ENCODE measurements around the gene TMEM178A. TPM values are rescaled to one million over a fixed set of nuclear protein-coding genes. Genes with fewer than 3 reads are reported as not detected.

Gene TMEM178A
- total and polyA plus RNA-seq, 7 donors = 0.60 to 6.1 (median 1.8) TPM; not detected in 1

GRCh38 chr2:39645826-39646225 lies 19.9 kb upstream of the TMEM178A start:
- Histone ChIP-seq H3K4me3 (no peak overlapping the region), H3K9me3 (no peaks in the 10 kb centered on the region), H3K27ac (no peak overlapping the region), H3K27me3 (no peaks in the 10 kb centered on the region), H3K36me3 (no peaks in the 10 kb centered on the region), H3K4me1 (peaks cover 0 to 18% (median 14%) of the 10 kb centered on the region in 4 donors)
- no peak for DNase-seq
- intact Hi-C loops (cut with DNase I) = no loop called here
- WGBS, 2 donors = 86 to 95% methylated on average over 2 of the region's 2 CpGs
- TF ChIP-seq CTCF (IDR thresholded peaks at IDR 0.05) = no peak
- TF ChIP-seq POLR2A (IDR thresholded peaks at IDR 0.05) = no peak
- TF ChIP-seq POLR2AphosphoS5 (IDR thresholded peaks at IDR 0.05) = no peak
- no peak for TF ChIP-seq EP300 (IDR thresholded peaks at IDR 0.05)

GRCh38 chr2:39646267-39646666 lies 19.4 kb upstream of the TMEM178A start:
- TF ChIP-seq POLR2A (IDR thresholded peaks at IDR 0.05) = no peak
- TF ChIP-seq EP300 (IDR thresholded peaks at IDR 0.05) = no peak
- no peak for TF ChIP-seq CTCF (IDR thresholded peaks at IDR 0.05)
- TF ChIP-seq POLR2AphosphoS5 (IDR thresholded peaks at IDR 0.05) = no peak
- WGBS, 2 donors = 97 to 98% methylated on average over 1 of the region's 1 CpG
- H3K4me3 ChIP-seq = no peak overlapping the region

DNA sequence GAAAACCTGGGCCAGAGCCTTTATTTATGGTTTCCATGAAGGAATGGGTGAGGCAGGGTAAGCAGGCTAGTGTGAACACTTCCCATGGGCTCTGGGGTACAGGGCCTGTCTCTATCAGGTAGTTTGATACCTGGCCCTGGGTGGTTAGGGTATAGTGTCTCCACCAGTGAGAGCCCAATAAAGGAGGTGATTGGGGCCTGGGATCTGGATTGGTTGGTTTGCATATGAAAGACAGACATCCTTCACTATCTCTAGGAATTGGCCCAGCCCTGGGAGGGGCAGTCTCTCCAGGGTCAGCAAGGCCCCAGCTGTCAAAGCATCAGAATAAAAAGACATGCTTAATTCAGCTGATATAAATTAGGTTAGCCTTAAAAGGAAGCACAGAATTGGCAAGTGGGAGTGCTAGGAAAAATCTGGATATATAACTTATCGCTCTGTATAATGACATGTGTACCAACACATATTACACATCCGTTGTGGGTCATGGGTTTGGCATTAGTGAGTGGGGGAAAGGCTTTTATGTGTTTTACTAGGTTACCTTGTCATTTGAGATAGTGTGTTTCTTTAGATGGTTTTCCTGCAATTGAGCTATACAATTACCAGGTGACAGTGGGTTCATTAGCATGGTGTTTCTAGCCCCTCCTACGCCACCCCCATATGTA lies 18.5 kb upstream of the TMEM178A start:
- Histone ChIP-seq H3K36me3 (no peaks in the 10 kb centered on the region), H3K4me3 (no peak overlapping the region), H3K4me1 (peaks cover 0 to 7% (median 5%) of the 10 kb centered on the region in 4 donors), H3K9me3 (no peaks in the 10 kb centered on the region), H3K27me3 (no peaks in the 10 kb centered on the region), H3K27ac (no peak overlapping the region)
- intact Hi-C loops (cut with DNase I) = no loop called here
- 93 to 97% methylated on average over 3 of the region's 3 CpGs for WGBS, 2 donors
- no peak for DNase-seq
- no peak for TF ChIP-seq EP300 (IDR thresholded peaks at IDR 0.05)
- TF ChIP-seq CTCF (IDR thresholded peaks at IDR 0.05) = no peak
- no peak for TF ChIP-seq POLR2AphosphoS5 (IDR thresholded peaks at IDR 0.05)
- no peak for TF ChIP-seq POLR2A (IDR thresholded peaks at IDR 0.05)

More at GRCh38 chr2:39646267-39646666, 19.4 kb upstream of the TMEM178A start:
- no peaks in the 10 kb centered on the region for H3K27me3 ChIP-seq
- peaks cover 0 to 17% (median 14%) of the 10 kb centered on the region in 4 donors for H3K4me1 ChIP-seq
- no peak overlapping the region for H3K27ac ChIP-seq
- no peaks in the 10 kb centered on the region for H3K9me3 ChIP-seq
- no peaks in the 10 kb centered on the region for H3K36me3 ChIP-seq
- DNase-seq = no peak
- intact Hi-C loops (cut with DNase I) = no loop called here

GRCh38 chr2:39648580-39648979 lies 17.1 kb upstream of the TMEM178A start:
- TF ChIP-seq POLR2A (IDR thresholded peaks at IDR 0.05) (no peak), POLR2AphosphoS5 (IDR thresholded peaks at IDR 0.05) (no peak), EP300 (IDR thresholded peaks at IDR 0.05) (no peak), CTCF (IDR thresholded peaks at IDR 0.05) (no peak)
- H3K9me3 ChIP-seq = no peaks in the 10 kb centered on the region
- no peak for DNase-seq
- H3K4me1 ChIP-seq = no peaks in the 10 kb centered on the region
- H3K36me3 ChIP-seq = no peaks in the 10 kb centered on the region
- no peaks in the 10 kb centered on the region for H3K27me3 ChIP-seq
- H3K4me3 ChIP-seq = no peak overlapping the region
- intact Hi-C loops (cut with DNase I) = no loop called here
- no peak overlapping the region for H3K27ac ChIP-seq

DNA sequence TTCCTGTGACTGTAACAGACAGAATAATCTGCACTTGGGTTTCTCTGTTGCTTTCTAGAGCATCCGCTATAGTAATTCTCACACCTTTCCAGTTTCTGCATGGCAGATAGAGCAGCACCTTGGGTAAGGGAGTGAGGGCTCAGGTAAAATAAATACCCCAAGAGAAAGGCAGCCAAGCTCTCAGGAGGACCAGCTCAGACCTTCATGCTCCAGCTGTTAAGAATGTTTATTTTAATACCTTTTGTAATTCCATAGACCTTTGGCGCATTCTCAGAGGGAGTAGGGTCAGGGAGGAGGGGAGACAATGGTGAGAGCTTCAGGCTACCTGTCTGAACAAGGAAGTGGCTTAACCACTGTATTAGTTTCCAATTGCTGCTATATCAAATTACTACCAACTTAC lies 16.2 kb upstream of the TMEM178A start:
- TF ChIP-seq POLR2A (IDR thresholded peaks at IDR 0.05) (no peak), POLR2AphosphoS5 (IDR thresholded peaks at IDR 0.05) (no peak), CTCF (IDR thresholded peaks at IDR 0.05) (no peak), EP300 (IDR thresholded peaks at IDR 0.05) (no peak)
- Histone ChIP-seq H3K27ac (no peak overlapping the region), H3K27me3 (no peaks in the 10 kb centered on the region), H3K4me3 (no peak overlapping the region), H3K4me1 (no peaks in the 10 kb centered on the region), H3K9me3 (no peaks in the 10 kb centered on the region), H3K36me3 (no peaks in the 10 kb centered on the region)
- no peak for DNase-seq
- intact Hi-C loops (cut with DNase I) = no loop called here
- WGBS, 2 donors = 96 to 99% methylated on average over 2 of the region's 2 CpGs

All from sigmoid colon (tissue), 7 donors.